ENCODE results near the gene PID1.

The PID1 gene

GRCh38 chr2:229162015-229162414, 109.1 kb downstream of the PID1 start:
- TF ChIP-seq CTCF (IDR thresholded peaks at IDR 0.05; ENCODE audit: low read depth, low read length): no peak
- no peak for DNase-seq (ENCODE audit: extremely low read depth, low read depth)

- DNase-seq (ENCODE audit: extremely low read depth, low read depth): no peak
- no peak for TF ChIP-seq CTCF (IDR thresholded peaks at IDR 0.05; ENCODE audit: low read depth, low read length)
Observed at GRCh38 chr2:229160984-229161383, 110.1 kb downstream of the PID1 start.

- DNase-seq (ENCODE audit: extremely low read depth, low read depth): no peak
Observed at GRCh38 chr2:229160180-229160579, 110.9 kb downstream of the PID1 start.

GRCh38 chr2:229159405-229159804, 111.7 kb downstream of the PID1 start:
- no peak for TF ChIP-seq CTCF (IDR thresholded peaks at IDR 0.05; ENCODE audit: low read depth, low read length)

More at GRCh38 chr2:229160180-229160579, 110.9 kb downstream of the PID1 start:
- no peak for TF ChIP-seq CTCF (IDR thresholded peaks at IDR 0.05; ENCODE audit: low read depth, low read length)

GRCh38 chr2:229154381-229154780, 116.7 kb downstream of the PID1 start:
- DNase-seq (ENCODE audit: extremely low read depth, low read depth): no peak
- no peak for TF ChIP-seq CTCF (IDR thresholded peaks at IDR 0.05; ENCODE audit: low read depth, low read length)

More at GRCh38 chr2:229159405-229159804, 111.7 kb downstream of the PID1 start:
- DNase-seq (ENCODE audit: extremely low read depth, low read depth): no peak

- DNase-seq (ENCODE audit: extremely low read depth, low read depth): no peak
- no peak for TF ChIP-seq CTCF (IDR thresholded peaks at IDR 0.05; ENCODE audit: low read depth, low read length)
Observed at GRCh38 chr2:229153951-229154350, 117.1 kb downstream of the PID1 start.

GRCh38 chr2:229153267-229153666, 117.8 kb downstream of the PID1 start:
- no peak for TF ChIP-seq CTCF (IDR thresholded peaks at IDR 0.05; ENCODE audit: low read depth, low read length)
- no peak for DNase-seq (ENCODE audit: extremely low read depth, low read depth)
